Measurements from ENCODE around the gene SCYGR8.
"Not testable (repeated sequence)": the region's sequence is repeated elsewhere in the genome, so short reads cannot be mapped to it uniquely, and the experiment has no call there.

SCYGR8 gene

GRCh38 chr2:227745594-227745993 is at the start of gene SCYGR8:
Gene SCYGR8 (plus strand): TSS chr2:227745894. CDS start chr2:227745894, 0 bp downstream.
- DNase-seq (ENCODE audit: low read depth in 2 of 2, low spot score in 1 of 2): no peak

GRCh38 chr2:227696990-227697679 is 48.6 kb upstream of the SCYGR8 start:
- DNase-seq (ENCODE audit: low read depth in 2 of 2, low spot score in 1 of 2): no peak

GRCh38 chr2:227701556-227701955 is 44.1 kb upstream of the SCYGR8 start:
- DNase-seq (ENCODE audit: low read depth in 2 of 2, low spot score in 1 of 2): no peak

GRCh38 chr2:227703280-227703732 is 42.4 kb upstream of the SCYGR8 start:
- DNase-seq (ENCODE audit: low read depth in 2 of 2, low spot score in 1 of 2): no peak

GRCh38 chr2:227703961-227704360 is 41.7 kb upstream of the SCYGR8 start:
- DNase-seq (ENCODE audit: low read depth in 2 of 2, low spot score in 1 of 2): no peak

GRCh38 chr2:227706859-227707258 is 38.8 kb upstream of the SCYGR8 start:
- DNase-seq (ENCODE audit: low read depth in 2 of 2, low spot score in 1 of 2): no peak

GRCh38 chr2:227707390-227707789 is 38.3 kb upstream of the SCYGR8 start:
- no peak for DNase-seq (ENCODE audit: low read depth in 2 of 2, low spot score in 1 of 2)

GRCh38 chr2:227710986-227711385 is 34.7 kb upstream of the SCYGR8 start:
- no peak for DNase-seq (ENCODE audit: low read depth in 2 of 2, low spot score in 1 of 2)

- no peak for DNase-seq (ENCODE audit: low read depth in 2 of 2, low spot score in 1 of 2)
Measured at GRCh38 chr2:227713291-227713690, 32.4 kb upstream of the SCYGR8 start.

GRCh38 chr2:227716501-227716900 is 29.2 kb upstream of the SCYGR8 start:
- no peak for DNase-seq (ENCODE audit: low read depth in 2 of 2, low spot score in 1 of 2)

- DNase-seq (ENCODE audit: low read depth in 2 of 2, low spot score in 1 of 2): no peak
Measured at GRCh38 chr2:227717687-227718567, 27.8 kb upstream of the SCYGR8 start, which contains the start of gene SLC19A3. Gene SLC19A3 (minus strand): TSS chr2:227718028. CDS start chr2:227702318, 15,710 bp downstream.

- DNase-seq (ENCODE audit: low read depth in 2 of 2, low spot score in 1 of 2): no peak
Measured at GRCh38 chr2:227719641-227720040, 26.1 kb upstream of the SCYGR8 start.

- DNase-seq (ENCODE audit: low read depth in 2 of 2, low spot score in 1 of 2): no peak
Measured at GRCh38 chr2:227720680-227721079, 25.0 kb upstream of the SCYGR8 start.

GRCh38 chr2:227722821-227723220 is 22.9 kb upstream of the SCYGR8 start:
- DNase-seq (ENCODE audit: low read depth in 2 of 2, low spot score in 1 of 2): not testable (repeated sequence)

GRCh38 chr2:227724394-227725039 is 21.2 kb upstream of the SCYGR8 start, which contains the start of gene SCYGR6:
Gene SCYGR6 (minus strand): TSS chr2:227724757. CDS start chr2:227724757, 0 bp downstream.
- DNase-seq (ENCODE audit: low read depth in 2 of 2, low spot score in 1 of 2): no peak

- no peak for DNase-seq (ENCODE audit: low read depth in 2 of 2, low spot score in 1 of 2)
Measured at GRCh38 chr2:227728035-227728434, 17.7 kb upstream of the SCYGR8 start, which contains the start of gene SCYGR7. Gene SCYGR7 (plus strand): TSS chr2:227728335. CDS start chr2:227728335, 0 bp downstream.

- DNase-seq (ENCODE audit: low read depth in 2 of 2, low spot score in 1 of 2): no peak
Measured at GRCh38 chr2:227739351-227739750, 6.3 kb upstream of the SCYGR8 start.

- DNase-seq (ENCODE audit: low read depth in 2 of 2, low spot score in 1 of 2): not testable (repeated sequence)
Measured at GRCh38 chr2:227740705-227741104, 5.0 kb upstream of the SCYGR8 start.

- no peak for DNase-seq (ENCODE audit: low read depth in 2 of 2, low spot score in 1 of 2)
Measured at GRCh38 chr2:227748079-227748478, 2.4 kb downstream of the SCYGR8 start.

GRCh38 chr2:227756261-227756660 is 10.6 kb downstream of the SCYGR8 start:
- not testable (repeated sequence) for DNase-seq (ENCODE audit: low read depth in 2 of 2, low spot score in 1 of 2)

GRCh38 chr2:227759411-227760118 is 13.9 kb downstream of the SCYGR8 start:
- no peak for DNase-seq (ENCODE audit: low read depth in 2 of 2, low spot score in 1 of 2)

All from stimulated activated CD8-positive, alpha-beta memory T cell treated with anti-CD3 and anti-CD28 coated beads, Interleukin-4, amount 100 ng/mL, for 4 hours (primary cell).